ENCODE measurements around the gene IAH1. TPM values are rescaled to one million over a fixed set of nuclear protein-coding genes. Genes with fewer than 3 reads are reported as not detected.

Gene IAH1
- total and polyA plus RNA-seq, 8 donors = 41.9 to 57.1 (median 50.3) TPM

DNA sequence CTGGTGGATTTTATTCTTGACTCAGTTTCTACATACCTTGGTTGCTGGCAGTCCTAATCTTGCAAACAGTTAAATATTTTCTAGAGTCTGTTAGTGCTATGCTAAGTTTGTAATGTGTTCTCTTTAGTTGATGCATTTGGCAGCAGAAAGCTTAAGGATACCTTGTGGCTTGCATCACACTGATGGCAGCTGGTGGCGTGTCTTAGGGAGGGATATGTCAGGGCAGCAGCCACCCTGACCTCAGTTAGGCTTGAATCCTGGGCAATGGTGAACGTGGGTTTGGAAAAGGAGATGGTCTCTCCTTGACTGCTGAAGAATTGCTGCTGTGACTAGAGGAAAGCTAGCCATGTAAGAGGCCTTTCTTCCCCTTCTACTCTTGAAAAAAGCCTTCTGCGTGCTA, 4.2 kb downstream of the IAH1 start:
- Histone ChIP-seq H3K36me3 (peaks cover 0 to 58% of the 10 kb centered on the region in 2 donors), H3K9me3 (no peaks in the 10 kb centered on the region), H3K27me3 (no peaks in the 10 kb centered on the region), H3K4me1 (peaks cover 10 to 31% of the 10 kb centered on the region in 2 donors), H3K27ac (no peak overlapping the region), H3K4me3 (no peak overlapping the region)
- DNase-seq (no peak), ATAC-seq (no peak)
- intact Hi-C loops (cut with DNase I) = no loop called here
- TF ChIP-seq, protein P1, sequence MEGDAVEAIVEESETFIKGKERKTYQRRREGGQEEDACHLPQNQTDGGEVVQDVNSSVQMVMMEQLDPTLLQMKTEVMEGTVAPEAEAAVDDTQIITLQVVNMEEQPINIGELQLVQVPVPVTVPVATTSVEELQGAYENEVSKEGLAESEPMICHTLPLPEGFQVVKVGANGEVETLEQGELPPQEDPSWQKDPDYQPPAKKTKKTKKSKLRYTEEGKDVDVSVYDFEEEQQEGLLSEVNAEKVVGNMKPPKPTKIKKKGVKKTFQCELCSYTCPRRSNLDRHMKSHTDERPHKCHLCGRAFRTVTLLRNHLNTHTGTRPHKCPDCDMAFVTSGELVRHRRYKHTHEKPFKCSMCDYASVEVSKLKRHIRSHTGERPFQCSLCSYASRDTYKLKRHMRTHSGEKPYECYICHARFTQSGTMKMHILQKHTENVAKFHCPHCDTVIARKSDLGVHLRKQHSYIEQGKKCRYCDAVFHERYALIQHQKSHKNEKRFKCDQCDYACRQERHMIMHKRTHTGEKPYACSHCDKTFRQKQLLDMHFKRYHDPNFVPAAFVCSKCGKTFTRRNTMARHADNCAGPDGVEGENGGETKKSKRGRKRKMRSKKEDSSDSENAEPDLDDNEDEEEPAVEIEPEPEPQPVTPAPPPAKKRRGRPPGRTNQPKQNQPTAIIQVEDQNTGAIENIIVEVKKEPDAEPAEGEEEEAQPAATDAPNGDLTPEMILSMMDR (IDR thresholded peaks at IDR 0.05) = no peak

DNA sequence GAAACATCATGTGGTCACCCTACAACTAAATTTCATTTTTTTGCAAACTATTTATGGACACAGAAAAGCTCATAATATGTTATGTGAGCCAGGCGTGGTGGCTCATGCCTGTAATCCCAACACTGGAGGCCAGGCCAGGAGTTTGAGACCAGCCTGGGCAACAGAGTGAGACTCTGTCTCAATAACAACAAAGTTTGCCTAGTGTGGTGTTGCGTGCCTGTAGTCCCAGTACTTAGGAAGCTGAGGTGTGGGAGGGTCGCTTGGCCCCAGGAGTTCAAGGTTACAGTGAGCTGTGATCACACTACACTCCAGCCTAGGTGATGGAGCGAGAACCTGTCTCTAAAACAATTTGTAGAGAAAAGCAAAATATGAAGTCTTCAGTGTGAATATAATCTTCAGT, 5.8 kb downstream of the IAH1 start:
- ATAC-seq (no peak), DNase-seq (no peak)
- TF ChIP-seq, protein P1 (IDR thresholded peaks at IDR 0.05) = no peak
- peaks cover 10 to 21% of the 10 kb centered on the region in 2 donors for H3K4me1 ChIP-seq
- H3K36me3 ChIP-seq = peaks cover 5 to 74% of the 10 kb centered on the region in 2 donors
- H3K27ac ChIP-seq = no peak overlapping the region
- intact Hi-C loops (cut with DNase I) = no loop called here
- no peaks in the 10 kb centered on the region for H3K27me3 ChIP-seq
- H3K9me3 ChIP-seq = no peaks in the 10 kb centered on the region
- H3K4me3 ChIP-seq = no peak overlapping the region

DNA sequence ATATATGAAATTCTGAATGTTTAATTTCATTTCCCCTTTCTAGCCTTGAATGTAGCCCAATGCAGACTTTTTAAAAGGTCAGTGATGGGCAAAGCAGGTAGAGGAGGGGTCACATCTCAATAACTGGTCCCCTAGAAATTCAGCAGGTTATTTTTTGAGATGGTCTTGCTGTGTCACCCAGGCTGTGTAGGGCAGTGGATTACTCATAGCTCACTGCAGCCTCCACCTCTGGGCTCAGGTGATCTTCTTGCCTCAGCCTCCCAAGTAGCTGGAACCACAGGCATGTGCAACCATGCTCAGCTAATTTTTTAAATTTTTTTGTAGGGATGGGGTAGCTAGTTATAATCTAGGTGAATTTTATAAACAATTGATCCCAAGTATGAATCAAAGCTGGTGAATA, 8.8 kb downstream of the IAH1 start:
- DNase-seq (no peak), ATAC-seq (no peak)
- H3K4me1 ChIP-seq = no peaks in the 10 kb centered on the region
- no peak overlapping the region for H3K4me3 ChIP-seq
- intact Hi-C loops (cut with DNase I) = no loop called here
- H3K27ac ChIP-seq = no peak overlapping the region
- TF ChIP-seq, protein P1 (IDR thresholded peaks at IDR 0.05) = no peak
- no peaks in the 10 kb centered on the region for H3K27me3 ChIP-seq
- H3K36me3 ChIP-seq = peaks cover 5 to 100% of the 10 kb centered on the region in 2 donors
- H3K9me3 ChIP-seq = no peaks in the 10 kb centered on the region

DNA sequence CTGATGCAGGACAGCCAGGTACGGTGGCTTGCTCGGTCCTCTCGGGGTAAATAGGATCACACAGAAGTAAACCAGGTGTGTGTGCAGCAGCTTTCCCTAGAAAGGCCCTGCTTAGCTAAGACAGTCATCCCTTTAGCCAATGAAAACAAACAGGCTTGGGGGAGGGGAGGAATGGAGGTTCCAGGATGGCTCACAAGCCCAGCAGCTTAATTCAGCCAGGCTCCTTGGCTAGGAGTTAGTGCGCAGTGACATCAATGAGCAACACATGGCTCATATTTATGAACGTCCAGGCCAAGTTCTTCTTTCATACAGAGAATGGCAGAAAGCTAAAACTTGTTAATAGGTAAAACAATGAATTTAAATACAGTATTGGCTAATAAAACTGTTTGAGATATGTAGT, 10.2 kb downstream of the IAH1 start:
- H3K27ac ChIP-seq = no peak overlapping the region
- intact Hi-C loops (cut with DNase I) = no loop called here
- H3K36me3 ChIP-seq = peaks cover 5 to 100% of the 10 kb centered on the region in 2 donors
- no peak overlapping the region for H3K4me3 ChIP-seq
- no peak for ATAC-seq
- TF ChIP-seq, protein P1 (IDR thresholded peaks at IDR 0.05) = no peak
- H3K4me1 ChIP-seq = peaks cover 0 to 4% of the 10 kb centered on the region in 2 donors
- H3K9me3 ChIP-seq = no peaks in the 10 kb centered on the region
- DNase-seq = no peak
- no peaks in the 10 kb centered on the region for H3K27me3 ChIP-seq

DNA sequence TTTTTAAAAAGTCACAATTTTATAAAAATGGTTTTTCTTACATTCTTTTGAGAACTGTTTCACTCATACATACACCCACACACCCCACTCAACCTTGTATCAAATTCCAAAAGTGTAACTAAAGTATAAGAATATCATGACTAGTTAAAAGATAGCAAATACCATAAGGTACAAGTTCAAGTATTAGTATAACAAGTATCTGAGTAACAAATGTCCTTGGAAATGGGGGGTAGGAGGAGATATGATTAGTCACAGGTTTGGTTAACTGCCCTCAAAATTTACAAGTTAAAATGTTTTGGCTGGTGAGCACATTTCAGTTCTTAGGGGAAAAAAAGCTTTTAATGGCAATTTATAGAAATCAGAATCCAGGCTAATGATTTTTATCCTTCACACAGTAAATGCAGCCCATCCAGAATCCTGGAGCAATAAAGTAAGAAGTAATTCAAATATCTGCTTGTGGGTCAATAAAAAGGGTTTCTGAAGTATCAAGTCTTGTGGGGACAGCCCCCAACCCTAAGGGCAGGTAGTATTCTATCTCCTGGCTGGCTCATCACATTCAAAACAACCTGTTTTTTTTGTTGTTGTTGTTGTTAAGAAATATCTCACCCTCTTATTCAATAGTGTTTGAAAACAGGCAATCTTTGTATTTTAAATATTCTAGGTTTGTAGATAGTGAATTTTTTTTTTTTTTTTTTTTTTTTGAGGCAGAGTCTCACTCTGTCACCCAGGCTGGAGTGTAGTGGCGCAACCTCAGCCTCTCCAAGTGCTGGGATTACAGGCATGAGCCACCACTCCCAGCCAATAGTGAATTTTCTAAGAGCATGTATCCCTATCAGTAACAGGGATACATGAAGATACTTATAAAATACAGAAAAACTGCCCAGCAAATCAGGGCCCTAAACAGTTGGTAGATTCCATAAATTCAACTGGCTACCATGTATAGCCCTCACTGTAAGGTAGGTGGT, 14.5 kb downstream of the IAH1 start:
- ATAC-seq (peak; percentile 38), DNase-seq (no peak)
- Histone ChIP-seq H3K27ac (no peak overlapping the region), H3K36me3 (peaks cover 11 to 100% of the 10 kb centered on the region in 2 donors), H3K27me3 (no peaks in the 10 kb centered on the region), H3K9me3 (no peaks in the 10 kb centered on the region), H3K4me1 (peaks cover 0 to 4% of the 10 kb centered on the region in 2 donors), H3K4me3 (no peak overlapping the region)
- TF ChIP-seq, protein P1 (IDR thresholded peaks at IDR 0.05) = no peak
- intact Hi-C loops (cut with DNase I) = no loop called here

All from left lung (tissue), 10 donors.